Dendritic cell treated with granulocyte-macrophage colony-stimulating factor and Interleukin-4, amounts not matched to agents 40 ng/mL and 50 ng/mL, for 4 days (primary cell): ENCODE results near the gene MAN1C1.

Experiments
- H3K27ac Mint-ChIP-seq: one replicate; pipeline ENCODE4 v1.8.0; 2022; ENCODE audit warnings: mild to moderate bottlenecking, mixed read lengths
- H3K27me3 Mint-ChIP-seq: one replicate; pipeline ENCODE4 v1.8.0; 2022; ENCODE audit warnings: mild to moderate bottlenecking, mixed read lengths
- H3K36me3 Mint-ChIP-seq: one replicate; pipeline ENCODE4 v1.8.0; 2022; ENCODE audit warnings: low read depth, mixed read lengths
- H3K4me1 Mint-ChIP-seq: one replicate; pipeline ENCODE4 v1.8.0; 2022; ENCODE audit warnings: low read depth, mixed read lengths
- H3K4me3 Mint-ChIP-seq: one replicate; pipeline ENCODE4 v1.8.0; 2022; ENCODE audit warnings: mild to moderate bottlenecking, moderate library complexity, mixed read lengths
- H3K9me3 Mint-ChIP-seq: one replicate; pipeline ENCODE4 v1.8.0; 2022; ENCODE audit warnings: mixed read lengths
- intact Hi-C: fragments of 100-400 bp; cut with micrococcal nuclease; formaldehyde crosslinking; loops from one replicate; pipeline ENCODE4 v1.15.0; 2022

Gene MAN1C1

GRCh38 chr1:25798666-25799351 is 182.2 kb downstream of the MAN1C1 start:
- H3K4me1 Mint-ChIP-seq: peaks cover 36% of the 10 kb centered on the region
- H3K4me3 Mint-ChIP-seq: no peak overlapping the region
- H3K36me3 Mint-ChIP-seq: peaks cover 19% of the 10 kb centered on the region
- peak overlapping the region; percentile 73 for H3K27ac Mint-ChIP-seq
- intact Hi-C loops: no loop called here
- H3K27me3 Mint-ChIP-seq: peaks cover 8% of the 10 kb centered on the region
- H3K9me3 Mint-ChIP-seq: no peaks in the 10 kb centered on the region

GRCh38 chr1:25799352-25799934 is 182.9 kb downstream of the MAN1C1 start:
- peak overlapping the region; percentile 67 for H3K4me3 Mint-ChIP-seq
- no peaks in the 10 kb centered on the region for H3K9me3 Mint-ChIP-seq
- intact Hi-C loops: no loop called here
- H3K27me3 Mint-ChIP-seq: peaks cover 8% of the 10 kb centered on the region
- peak overlapping the region; percentile 73 for H3K27ac Mint-ChIP-seq
- H3K4me1 Mint-ChIP-seq: peaks cover 36% of the 10 kb centered on the region
- peaks cover 19% of the 10 kb centered on the region for H3K36me3 Mint-ChIP-seq

- Mint-ChIP-seq H3K4me3 (peak within 1 kb of the TSS; percentile 90), H3K27me3 (peaks cover 6% of the 10 kb centered on the region), H3K36me3 (peaks cover 21% of the 10 kb centered on the region), H3K4me1 (peaks cover 38% of the 10 kb centered on the region), H3K27ac (peak within 1 kb of the TSS; percentile 82), H3K9me3 (no peaks in the 10 kb centered on the region)
- intact Hi-C loops: no loop called here
These were observed 183.5 kb downstream of the MAN1C1 start, which contains the start of gene SELENON for GRCh38 chr1:25799935-25800702. SELENON (plus strand) TSS chr1:25800193; CDS start chr1:25800231, 38 bp downstream.

GRCh38 chr1:25800703-25801377 is 184.2 kb downstream of the MAN1C1 start:
- peaks cover 28% of the 10 kb centered on the region for H3K36me3 Mint-ChIP-seq
- H3K27me3 Mint-ChIP-seq: peaks cover 5% of the 10 kb centered on the region
- H3K27ac Mint-ChIP-seq: peak overlapping the region; percentile 82
- H3K4me3 Mint-ChIP-seq: peak overlapping the region; percentile 90
- H3K9me3 Mint-ChIP-seq: no peaks in the 10 kb centered on the region
- intact Hi-C loops: no loop called here
- peaks cover 45% of the 10 kb centered on the region for H3K4me1 Mint-ChIP-seq

- peaks cover 3% of the 10 kb centered on the region for H3K27me3 Mint-ChIP-seq
- no peaks in the 10 kb centered on the region for H3K9me3 Mint-ChIP-seq
- no peak overlapping the region for H3K4me3 Mint-ChIP-seq
- peaks cover 46% of the 10 kb centered on the region for H3K4me1 Mint-ChIP-seq
- intact Hi-C loops: no loop called here
- peaks cover 49% of the 10 kb centered on the region for H3K36me3 Mint-ChIP-seq
- no peak overlapping the region for H3K27ac Mint-ChIP-seq
These were observed 186.3 kb downstream of the MAN1C1 start for GRCh38 chr1:25802915-25803314.

- Mint-ChIP-seq H3K4me3 (no peak overlapping the region), H3K9me3 (no peaks in the 10 kb centered on the region), H3K27me3 (peaks cover 3% of the 10 kb centered on the region), H3K27ac (no peak overlapping the region), H3K36me3 (peaks cover 54% of the 10 kb centered on the region), H3K4me1 (peaks cover 47% of the 10 kb centered on the region)
- intact Hi-C loops: no loop called here
These were observed 186.8 kb downstream of the MAN1C1 start for GRCh38 chr1:25803368-25803767.

- H3K4me3 Mint-ChIP-seq: no peak overlapping the region
- H3K27me3 Mint-ChIP-seq: peaks cover 3% of the 10 kb centered on the region
- intact Hi-C loops: no loop called here
- H3K27ac Mint-ChIP-seq: no peak overlapping the region
- no peaks in the 10 kb centered on the region for H3K9me3 Mint-ChIP-seq
- H3K36me3 Mint-ChIP-seq: peaks cover 64% of the 10 kb centered on the region
- peaks cover 55% of the 10 kb centered on the region for H3K4me1 Mint-ChIP-seq
These were observed 187.8 kb downstream of the MAN1C1 start for GRCh38 chr1:25804244-25804963.

GRCh38 chr1:25804964-25805862 is 188.6 kb downstream of the MAN1C1 start:
- Mint-ChIP-seq H3K9me3 (no peaks in the 10 kb centered on the region), H3K36me3 (peaks cover 72% of the 10 kb centered on the region), H3K27me3 (peaks cover 3% of the 10 kb centered on the region), H3K4me1 (peaks cover 60% of the 10 kb centered on the region), H3K27ac (no peak overlapping the region), H3K4me3 (no peak overlapping the region)
- intact Hi-C loops: no loop called here

GRCh38 chr1:25805863-25806225 is 189.3 kb downstream of the MAN1C1 start:
- peaks cover 72% of the 10 kb centered on the region for H3K36me3 Mint-ChIP-seq

GRCh38 chr1:25806418-25806817 is 189.8 kb downstream of the MAN1C1 start:
- Mint-ChIP-seq H3K9me3 (no peaks in the 10 kb centered on the region), H3K27ac (no peak overlapping the region), H3K36me3 (peaks cover 73% of the 10 kb centered on the region), H3K4me3 (no peak overlapping the region), H3K4me1 (peaks cover 60% of the 10 kb centered on the region), H3K27me3 (no peaks in the 10 kb centered on the region)
- intact Hi-C loops: no loop called here

More at GRCh38 chr1:25805863-25806225, 189.3 kb downstream of the MAN1C1 start:
- peaks cover under 1% of the 10 kb centered on the region for H3K27me3 Mint-ChIP-seq
- H3K4me1 Mint-ChIP-seq: peaks cover 60% of the 10 kb centered on the region
- H3K27ac Mint-ChIP-seq: no peak overlapping the region
- H3K4me3 Mint-ChIP-seq: no peak overlapping the region
- intact Hi-C loops: no loop called here
- no peaks in the 10 kb centered on the region for H3K9me3 Mint-ChIP-seq

- Mint-ChIP-seq H3K9me3 (no peaks in the 10 kb centered on the region), H3K27me3 (no peaks in the 10 kb centered on the region), H3K4me1 (peaks cover 51% of the 10 kb centered on the region), H3K27ac (no peak overlapping the region), H3K36me3 (peaks cover 77% of the 10 kb centered on the region), H3K4me3 (no peak overlapping the region)
- intact Hi-C loops: no loop called here
These were observed 191.1 kb downstream of the MAN1C1 start for GRCh38 chr1:25807480-25808390.
